Activated naive CD4-positive, alpha-beta T cell treated with Interleukin-2 at 50 U/mL for 16 hours (primary cell): ENCODE results near the gene TTC34.
A peak's percentile ranks its signal among the peaks of the same experiment; 100 is the strongest.
"Not testable (repeated sequence)": the region's sequence is repeated elsewhere in the genome, so short reads cannot be mapped to it uniquely, and the experiment has no call there.

ENCODE experiments used
- DNase-seq: peaks from one replicate; pipeline ENCODE4 v3.0.0-alpha.2; 2020

Gene TTC34

GRCh38 chr1:2795926-2796325, 5.6 kb downstream of the TTC34 start:
- DNase-seq: no peak

GRCh38 chr1:2791027-2791760, 10.3 kb downstream of the TTC34 start:
- no peak for DNase-seq

GRCh38 chr1:2789986-2790581, 11.4 kb downstream of the TTC34 start:
- no peak for DNase-seq

- DNase-seq: no peak
Measured at GRCh38 chr1:2789164-2789985, 12.1 kb downstream of the TTC34 start.

- DNase-seq: no peak
Measured at GRCh38 chr1:2788506-2789163, 12.9 kb downstream of the TTC34 start.

GRCh38 chr1:2787163-2787911, 14.2 kb downstream of the TTC34 start:
- DNase-seq: no peak

- peak; percentile 77 for DNase-seq
Measured at GRCh38 chr1:2786329-2787162, 14.9 kb downstream of the TTC34 start.

- DNase-seq: no peak
Measured at GRCh38 chr1:2785631-2786328, 15.7 kb downstream of the TTC34 start.

- no peak for DNase-seq
Measured at GRCh38 chr1:2784854-2785630, 16.5 kb downstream of the TTC34 start.

GRCh38 chr1:2783435-2784397, 17.8 kb downstream of the TTC34 start:
- DNase-seq: no peak

GRCh38 chr1:2783069-2783434, 18.4 kb downstream of the TTC34 start:
- no peak for DNase-seq

GRCh38 chr1:2781627-2782026, 19.9 kb downstream of the TTC34 start:
- DNase-seq: no peak

- no peak for DNase-seq
Measured at GRCh38 chr1:2778220-2778592, 23.3 kb downstream of the TTC34 start.

- DNase-seq: no peak
Measured at GRCh38 chr1:2777424-2778219, 23.9 kb downstream of the TTC34 start.

- DNase-seq: not testable (repeated sequence)
Measured at GRCh38 chr1:2775333-2775732, 26.2 kb downstream of the TTC34 start.

- not testable (repeated sequence) for DNase-seq
Measured at GRCh38 chr1:2768052-2768451, 33.4 kb downstream of the TTC34 start.

- not testable (repeated sequence) for DNase-seq
Measured at GRCh38 chr1:2759433-2759832, 42.1 kb downstream of the TTC34 start.

- not testable (repeated sequence) for DNase-seq
Measured at GRCh38 chr1:2757519-2757918, 44.0 kb downstream of the TTC34 start.
